GM12865 (cell line): ENCODE data around the gene FUT7.
A peak's percentile ranks its signal among the peaks of the same experiment; 100 is the strongest.
"Not testable (repeated sequence)": the region's sequence is repeated elsewhere in the genome, so short reads cannot be mapped to it uniquely, and the experiment has no call there.

Experiments
- DNase-seq: peaks from one replicate; pipeline ENCODE4 v3.0.0; 2010; ENCODE audit warnings: low read depth
- H3K4me3 ChIP-seq: 2 replicates; pipeline ENCODE4 v1.5.1; 2011; ENCODE audit warnings: mild to moderate bottlenecking, low read depth, low read length, control low read depth
- CTCF ChIP-seq: IDR thresholded peaks from 2 replicates; pipeline ENCODE4 v1.5.1; 2011; ENCODE audit warnings: low read length, control low read depth, low read depth, inconsistent platforms; ENCODE audit not compliant: insufficient read depth; ENCODE audit errors: missing control alignments

FUT7 gene

GRCh38 chr9:137034039-137034708, 2.3 kb upstream of the FUT7 start:
- TF ChIP-seq CTCF = no peak
- no peak for DNase-seq
- peak overlapping the region; percentile 1; the same call in 1 of the 2 replicates for H3K4me3 ChIP-seq

- not testable (repeated sequence) for H3K4me3 ChIP-seq, DNase-seq
Measured at GRCh38 chr9:137033481-137033880, 1.6 kb upstream of the FUT7 start.

- H3K4me3 ChIP-seq = peak overlapping the region; percentile 6
- DNase-seq = peak; percentile 62
- TF ChIP-seq CTCF = no peak
Measured at GRCh38 chr9:137032858-137033257, 970 bp upstream of the FUT7 start.

- DNase-seq = peak; percentile 81
- no peak for TF ChIP-seq CTCF
- peak overlapping the region; percentile 6 for H3K4me3 ChIP-seq
Measured at GRCh38 chr9:137030538-137031527, 1.1 kb downstream of the FUT7 start.

GRCh38 chr9:137030006-137030405, 1.9 kb downstream of the FUT7 start:
- no peak overlapping the region for H3K4me3 ChIP-seq
- DNase-seq = no peak

GRCh38 chr9:137029058-137029936, 2.6 kb downstream of the FUT7 start:
- DNase-seq = peak; percentile 82
- peak; percentile 98 for TF ChIP-seq CTCF
- H3K4me3 ChIP-seq = no peak overlapping the region

More at GRCh38 chr9:137030006-137030405, 1.9 kb downstream of the FUT7 start:
- TF ChIP-seq CTCF = no peak
